IMR-90 (cell line): ENCODE results near the gene ERVH48-1.

Experiments
- CEBPB ChIP-seq: IDR thresholded peaks from 2 replicates; pipeline ENCODE4 v1.6.1; 2012; ENCODE audit warnings: low read depth, low read length, improper control_type of control experiment
- TF ChIP-seq, protein P1 (sequence below): conservative IDR thresholded peaks from 2 replicates; pipeline ENCODE4 v1.5.1; 2012; ENCODE audit warnings: mild to moderate bottlenecking, low read depth, low read length, improper control_type of control experiment

DNA sequence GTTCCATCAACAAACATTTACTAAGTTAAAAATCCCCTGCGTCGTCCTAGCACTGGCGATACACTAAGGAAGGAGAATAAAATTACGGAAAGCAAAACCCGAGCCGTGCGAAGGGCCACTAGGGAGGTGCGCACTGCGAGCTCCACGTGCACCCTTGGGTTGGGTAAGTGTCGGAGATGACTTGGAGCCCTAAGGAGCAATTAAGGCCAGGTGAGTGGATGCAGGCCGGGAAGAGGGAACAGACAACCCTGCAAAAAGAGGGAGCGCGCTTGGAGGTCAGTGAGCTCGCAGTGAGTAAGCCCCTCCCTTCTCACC is 46.8 kb downstream of the ERVH48-1 start:
- TF ChIP-seq, protein P1, sequence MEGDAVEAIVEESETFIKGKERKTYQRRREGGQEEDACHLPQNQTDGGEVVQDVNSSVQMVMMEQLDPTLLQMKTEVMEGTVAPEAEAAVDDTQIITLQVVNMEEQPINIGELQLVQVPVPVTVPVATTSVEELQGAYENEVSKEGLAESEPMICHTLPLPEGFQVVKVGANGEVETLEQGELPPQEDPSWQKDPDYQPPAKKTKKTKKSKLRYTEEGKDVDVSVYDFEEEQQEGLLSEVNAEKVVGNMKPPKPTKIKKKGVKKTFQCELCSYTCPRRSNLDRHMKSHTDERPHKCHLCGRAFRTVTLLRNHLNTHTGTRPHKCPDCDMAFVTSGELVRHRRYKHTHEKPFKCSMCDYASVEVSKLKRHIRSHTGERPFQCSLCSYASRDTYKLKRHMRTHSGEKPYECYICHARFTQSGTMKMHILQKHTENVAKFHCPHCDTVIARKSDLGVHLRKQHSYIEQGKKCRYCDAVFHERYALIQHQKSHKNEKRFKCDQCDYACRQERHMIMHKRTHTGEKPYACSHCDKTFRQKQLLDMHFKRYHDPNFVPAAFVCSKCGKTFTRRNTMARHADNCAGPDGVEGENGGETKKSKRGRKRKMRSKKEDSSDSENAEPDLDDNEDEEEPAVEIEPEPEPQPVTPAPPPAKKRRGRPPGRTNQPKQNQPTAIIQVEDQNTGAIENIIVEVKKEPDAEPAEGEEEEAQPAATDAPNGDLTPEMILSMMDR: no peak
- TF ChIP-seq CEBPB: no peak
